ENCODE results near the gene CHST14.
"Not testable (repeated sequence)": the region's sequence is repeated elsewhere in the genome, so short reads cannot be mapped to it uniquely, and the experiment has no call there.

Gene CHST14

DNA sequence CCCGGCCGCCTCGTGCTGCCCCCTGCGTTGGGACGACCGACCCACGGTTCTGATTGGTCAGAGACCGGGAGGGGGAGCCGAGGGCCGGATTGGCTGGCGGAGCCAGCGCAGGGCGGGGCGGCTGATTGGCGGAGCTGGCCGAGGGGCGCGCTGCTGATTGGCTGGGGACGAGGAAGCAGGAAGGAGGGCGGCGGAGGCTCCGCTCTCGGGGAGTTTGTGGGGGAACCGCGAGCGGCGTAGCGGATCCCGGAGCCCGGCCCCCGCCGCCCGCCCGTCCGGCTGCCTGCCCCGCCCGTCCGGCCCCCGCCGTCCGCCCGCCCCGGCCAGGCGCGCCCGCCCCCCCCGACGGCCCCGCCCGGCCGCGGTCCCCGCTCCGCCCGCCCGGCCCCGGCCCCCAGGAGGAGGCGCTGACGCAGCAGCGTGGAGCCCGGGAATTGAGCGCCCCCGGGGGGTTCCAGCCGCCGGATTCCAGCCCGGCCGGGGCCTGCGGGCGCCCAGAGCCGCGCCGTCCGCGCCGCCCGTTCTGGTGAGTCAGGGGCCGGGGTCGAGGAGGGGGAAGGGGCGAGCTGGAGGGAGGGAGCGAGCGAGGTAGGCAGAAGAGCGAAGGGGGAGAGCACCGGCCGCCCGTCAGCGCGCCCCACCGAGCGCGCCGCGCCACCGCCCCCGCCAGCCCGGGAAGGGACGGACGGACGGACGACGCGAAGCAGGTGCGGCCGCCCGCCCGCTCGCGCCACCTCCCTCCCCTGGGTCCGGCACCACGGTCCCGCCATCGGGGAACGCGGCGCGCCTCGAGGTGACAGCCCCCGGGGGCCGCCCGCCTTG is 29.8 kb upstream of the CHST14 start, which contains the start of gene BAHD1:
TSS of gene BAHD1 (plus strand) at position 211 of the 822 bp plus-strand sequence. CDS start 17,512 bp downstream, outside the sequence.
- peak; percentile 94 for DNase-seq (ENCODE audit: low read depth, low spot score)

- peak; percentile 20 for DNase-seq (ENCODE audit: low read depth, low spot score)
These were observed 28.9 kb upstream of the CHST14 start for GRCh38 chr15:40441565-40442531.

GRCh38 chr15:40443255-40443654 is 27.5 kb upstream of the CHST14 start:
- no peak for DNase-seq (ENCODE audit: low read depth, low spot score)

GRCh38 chr15:40443846-40444245 is 26.9 kb upstream of the CHST14 start:
- no peak for DNase-seq (ENCODE audit: low read depth, low spot score)

DNA sequence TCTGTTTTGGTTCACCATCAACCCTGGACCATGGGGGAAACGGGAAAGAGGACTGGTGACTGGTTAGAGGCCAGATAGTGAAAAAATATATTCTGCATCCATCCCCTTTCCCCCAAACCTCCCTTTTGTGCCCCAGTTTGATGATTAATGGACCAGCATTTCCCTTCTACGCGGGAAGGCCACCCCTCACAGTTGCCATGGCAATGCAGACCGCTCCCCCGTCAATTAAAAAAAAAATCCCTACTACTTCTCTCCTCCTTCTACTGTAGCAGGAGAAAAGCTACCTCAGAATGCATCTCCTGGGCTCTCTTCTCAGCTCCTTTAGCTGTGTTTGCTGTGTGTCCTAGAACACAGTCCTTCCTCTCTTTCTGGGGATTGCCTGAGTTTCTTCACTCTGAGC is 26.0 kb upstream of the CHST14 start:
- no peak for DNase-seq (ENCODE audit: low read depth, low spot score)

GRCh38 chr15:40445421-40445922 is 25.3 kb upstream of the CHST14 start:
- DNase-seq (ENCODE audit: low read depth, low spot score): peak; percentile 13

DNA sequence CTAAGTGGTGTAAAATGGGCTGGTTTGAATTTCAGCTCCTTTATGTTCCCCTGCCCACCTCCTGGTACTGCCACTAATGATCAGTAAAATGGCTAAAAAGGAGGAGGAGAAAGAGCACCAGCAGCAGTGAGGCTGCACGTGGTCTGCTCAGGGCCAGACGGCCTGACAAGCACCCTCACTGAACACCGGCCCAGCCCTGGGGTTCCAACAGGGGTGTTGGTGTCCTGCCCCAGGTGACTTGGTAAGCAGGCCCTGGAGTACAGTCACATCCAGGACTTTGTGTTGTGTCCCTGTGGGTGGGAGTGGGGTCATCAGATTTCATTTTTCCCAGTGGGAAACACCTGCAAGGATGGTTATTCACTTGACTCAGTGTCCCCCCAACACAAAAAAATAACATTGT is 24.6 kb upstream of the CHST14 start:
- no peak for DNase-seq (ENCODE audit: low read depth, low spot score)

- no peak for DNase-seq (ENCODE audit: low read depth, low spot score)
These were observed 22.4 kb upstream of the CHST14 start for GRCh38 chr15:40448354-40448753.

GRCh38 chr15:40449275-40449674 is 21.5 kb upstream of the CHST14 start:
- peak; percentile 21 for DNase-seq (ENCODE audit: low read depth, low spot score)

GRCh38 chr15:40450047-40450446 is 20.7 kb upstream of the CHST14 start:
- no peak for DNase-seq (ENCODE audit: low read depth, low spot score)

DNA sequence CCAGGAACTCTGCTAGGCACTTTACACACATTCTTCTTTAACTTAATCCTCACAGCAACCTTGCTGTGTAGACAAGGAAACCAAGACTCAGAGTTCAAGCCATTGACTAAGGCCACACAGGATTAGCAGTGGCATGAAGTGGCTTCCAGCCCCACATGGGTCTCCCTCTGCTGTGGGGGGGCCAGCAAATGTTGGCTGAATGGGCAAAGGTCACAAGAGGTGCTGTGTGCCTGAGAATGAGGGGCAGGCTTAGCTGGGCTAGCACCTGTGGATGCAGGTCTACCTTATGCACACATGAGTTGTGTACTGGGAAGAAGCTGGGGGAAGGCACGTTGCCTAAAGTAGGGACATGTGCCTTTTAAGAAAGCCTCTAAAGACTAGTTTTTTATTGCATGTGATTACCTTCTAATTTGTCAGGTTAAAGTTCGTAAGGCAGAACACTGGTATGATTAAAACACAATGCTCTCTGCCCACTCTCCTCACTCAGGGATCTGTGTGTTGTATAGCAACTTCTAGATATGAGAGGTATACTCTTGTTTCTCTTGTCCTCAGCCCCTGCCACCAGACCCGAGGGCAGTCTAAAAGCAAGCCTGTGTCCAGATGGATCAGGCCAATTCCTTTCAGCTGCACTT is 19.1 kb upstream of the CHST14 start:
- no peak for DNase-seq (ENCODE audit: low read depth, low spot score)

GRCh38 chr15:40452296-40453090 is 18.3 kb upstream of the CHST14 start:
- DNase-seq (ENCODE audit: low read depth, low spot score): no peak

DNA sequence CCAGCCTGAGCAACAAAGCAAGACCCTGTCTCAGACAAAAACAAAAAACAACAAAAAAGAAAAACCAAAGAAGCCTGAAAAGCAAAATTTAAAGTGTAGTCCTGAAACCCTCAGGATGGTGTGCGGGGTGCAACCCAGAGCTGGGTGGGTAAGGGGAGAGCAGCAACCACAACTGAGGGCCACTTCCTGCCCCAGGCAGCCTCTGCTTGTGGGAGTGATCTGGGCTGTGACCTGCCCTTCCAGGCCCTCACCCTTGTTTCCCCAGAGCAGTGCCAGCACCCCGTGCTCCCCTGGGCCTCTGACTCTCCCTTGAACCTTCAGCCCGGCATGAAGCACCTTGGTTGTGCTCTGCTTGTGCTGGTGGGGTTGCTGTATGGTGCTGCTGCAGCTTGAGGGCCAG is 16.8 kb upstream of the CHST14 start:
- not testable (repeated sequence) for DNase-seq (ENCODE audit: low read depth, low spot score)

DNA sequence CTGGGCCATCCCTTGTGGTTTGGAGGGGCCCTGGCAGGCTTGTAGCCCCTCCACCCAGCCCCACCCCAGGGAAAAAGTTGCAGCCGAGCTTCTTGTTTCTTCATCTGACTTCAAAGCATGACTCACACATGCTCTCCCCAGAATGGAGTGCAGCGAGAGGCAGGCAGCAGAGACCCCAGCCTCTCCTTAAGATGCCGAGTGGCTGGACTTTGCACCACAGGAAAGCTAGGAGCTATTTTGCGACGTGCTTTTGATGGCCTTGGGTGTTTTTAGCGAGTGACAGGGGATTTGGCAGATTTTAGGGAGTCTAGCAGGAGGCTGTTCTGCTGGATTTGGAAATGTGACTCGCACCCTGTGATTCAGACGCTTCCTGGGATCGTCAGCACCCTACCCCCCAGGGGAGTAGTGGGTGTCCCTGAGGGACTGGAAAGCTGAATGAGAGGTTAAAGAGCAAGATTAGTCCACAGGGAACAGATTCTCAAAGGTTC is 15.8 kb upstream of the CHST14 start:
- peak; percentile 18 for DNase-seq (ENCODE audit: low read depth, low spot score)

DNA sequence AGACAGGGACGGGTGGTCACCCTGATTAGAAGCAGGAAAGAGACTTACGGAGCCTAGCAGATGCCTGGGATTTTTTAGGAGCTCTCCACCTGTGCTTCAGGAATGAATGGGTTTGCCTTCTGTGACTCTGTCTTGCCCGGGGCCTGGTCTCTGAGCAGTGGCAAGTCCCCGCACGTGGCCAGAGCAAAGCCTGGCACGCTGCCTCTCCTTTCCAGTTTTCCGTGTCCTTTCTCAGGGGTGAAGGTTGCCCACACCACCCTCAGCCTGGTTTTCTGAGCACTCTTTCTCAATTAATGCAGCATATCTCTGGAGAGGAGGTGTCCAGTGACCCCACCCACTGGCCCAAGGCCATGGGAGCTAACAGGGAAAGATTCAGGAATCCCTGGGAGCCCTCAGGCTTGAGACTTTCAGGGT is 14.5 kb upstream of the CHST14 start:
- peak; percentile 79 for DNase-seq (ENCODE audit: low read depth, low spot score)

DNA sequence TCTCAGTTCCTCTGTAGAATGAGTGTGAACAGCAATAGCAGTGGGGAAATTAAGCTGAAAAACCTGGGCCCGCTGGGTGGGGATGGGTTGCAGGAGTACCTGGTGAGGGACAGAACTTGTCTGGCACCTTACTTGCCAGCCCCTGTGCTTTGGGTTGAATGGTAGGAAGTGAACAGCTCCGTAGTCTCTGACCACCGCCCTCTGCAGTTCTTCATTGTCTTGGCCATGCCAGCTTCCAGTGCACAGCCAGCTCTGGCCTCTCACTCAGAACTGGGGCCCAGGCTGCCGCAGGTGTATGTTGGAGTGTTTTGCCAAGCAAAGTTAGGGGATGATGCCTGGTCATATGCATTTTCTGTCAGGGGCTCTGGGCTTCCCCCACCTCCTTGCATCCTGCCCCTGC is 14.0 kb upstream of the CHST14 start:
- no peak for DNase-seq (ENCODE audit: low read depth, low spot score)

DNA sequence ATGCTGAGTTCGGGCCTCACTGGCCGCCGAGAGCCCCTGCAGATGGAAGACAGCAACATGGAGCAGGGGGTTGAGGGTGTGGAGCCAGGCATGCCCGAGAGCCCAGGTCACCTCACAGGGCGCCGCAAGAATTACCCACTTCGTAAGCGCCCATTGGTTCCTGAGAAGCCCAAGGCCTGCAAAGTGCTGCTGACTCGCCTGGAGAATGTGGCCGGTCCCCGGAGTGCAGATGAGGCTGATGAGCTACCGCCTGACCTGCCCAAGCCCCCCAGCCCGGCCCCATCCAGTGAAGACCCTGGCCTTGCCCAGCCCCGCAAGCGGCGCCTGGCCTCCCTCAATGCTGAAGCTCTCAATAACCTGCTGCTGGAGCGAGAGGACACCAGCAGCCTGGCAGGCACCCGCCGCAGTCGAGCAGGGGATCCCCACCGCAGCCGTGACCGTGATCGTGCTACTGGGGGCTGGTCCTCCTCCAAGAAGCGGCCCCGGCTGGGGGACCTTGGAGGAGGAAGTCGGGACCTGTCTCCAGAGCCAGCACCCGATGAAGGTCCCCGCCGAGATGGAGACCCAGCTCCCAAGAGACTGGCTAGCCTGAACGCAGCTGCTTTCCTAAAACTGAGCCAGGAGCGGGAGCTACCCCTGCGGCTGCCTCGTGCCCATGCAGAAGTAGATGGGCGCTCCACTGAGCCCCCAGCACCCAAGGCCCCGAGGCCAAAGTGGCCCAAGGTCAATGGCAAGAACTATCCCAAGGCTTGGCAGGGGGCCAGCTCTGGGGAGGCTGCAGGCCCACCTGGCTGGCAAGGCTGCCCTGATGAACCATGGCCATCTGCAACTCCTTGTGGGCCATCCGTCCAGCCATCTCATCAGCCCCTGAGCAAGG is 12.1 kb upstream of the CHST14 start:
- no peak for DNase-seq (ENCODE audit: low read depth, low spot score)

DNA sequence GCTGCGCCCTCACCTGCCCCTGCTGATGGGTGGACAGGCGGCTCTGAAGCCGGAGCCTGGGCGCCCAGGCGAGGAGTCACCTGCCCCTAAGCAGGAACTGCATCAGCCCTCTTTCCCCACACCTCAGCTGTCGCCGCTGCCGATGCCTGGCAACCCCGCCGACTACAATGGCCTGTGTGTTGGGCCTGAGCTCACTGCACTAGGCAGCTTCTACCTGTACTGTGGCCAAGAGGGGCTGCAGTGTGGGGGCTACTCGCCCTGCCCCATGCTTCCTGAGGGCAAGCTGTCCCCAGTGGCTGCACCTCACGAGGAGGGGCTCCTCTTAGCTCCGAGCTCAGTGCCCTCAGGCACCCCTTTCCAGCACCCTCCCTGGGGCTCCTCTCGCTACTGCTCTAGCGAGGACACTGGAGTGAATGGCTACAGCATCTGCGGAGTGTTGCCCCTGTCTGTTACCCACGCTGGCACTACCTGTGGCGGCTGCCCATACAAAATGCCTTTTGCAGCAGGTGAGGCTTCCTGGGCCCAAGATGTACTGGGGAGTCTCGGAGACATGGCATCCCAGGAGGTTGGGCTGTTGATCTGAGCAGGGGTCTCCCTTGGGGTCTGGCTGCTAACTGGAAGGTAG is 11.3 kb upstream of the CHST14 start:
- no peak for DNase-seq (ENCODE audit: low read depth, low spot score)

DNA sequence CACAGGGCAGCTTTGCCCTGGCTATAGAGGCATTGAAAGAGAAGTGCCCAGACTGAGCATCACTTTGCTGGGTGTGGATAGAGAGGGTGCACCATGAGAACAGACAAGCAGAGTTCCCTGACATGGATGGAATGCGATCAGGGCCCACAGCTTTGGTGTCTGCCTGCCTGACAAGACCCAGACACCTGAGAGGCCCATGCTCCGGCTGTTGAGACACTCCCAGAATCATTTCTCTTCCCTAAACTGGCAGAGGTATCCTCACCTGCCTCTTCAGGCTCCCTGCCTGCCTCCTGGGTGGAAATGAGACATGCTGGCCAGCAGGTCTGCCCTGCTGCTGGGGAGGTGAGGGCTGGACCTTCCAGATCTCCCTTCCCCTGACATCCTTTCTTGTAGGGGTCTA is 10.4 kb upstream of the CHST14 start:
- no peak for DNase-seq (ENCODE audit: low read depth, low spot score)
